ENCODE results near the gene C1QTNF7. TPM values are rescaled to one million over a fixed set of nuclear protein-coding genes. Genes with fewer than 3 reads are reported as not detected.

C1QTNF7 gene
- total RNA-seq, 3 donors from 2014 or later, result 1.3 to 13.0 (median 1.5) TPM

- Histone ChIP-seq H3K4me1 (ENCODE audit: low read depth) (no peaks in the 10 kb centered on the region), H3K4me3 (no peak overlapping the region), H3K36me3 (ENCODE audit: low read depth) (no peaks in the 10 kb centered on the region), H3K9me3 (no peaks in the 10 kb centered on the region)
- no peak for TF ChIP-seq CTCF (IDR thresholded peaks at IDR 0.05)
- intact Hi-C loops (cut with DNase I, micrococcal nuclease), result no loop called here
- ATAC-seq (no peak), DNase-seq (no peak)
These were observed 25.7 kb upstream of the C1QTNF7 start for GRCh38 chr4:15402146-15402545.

GRCh38 chr4:15402974-15403373, 24.9 kb upstream of the C1QTNF7 start:
- DNase-seq (peak in 1 of 3 donors; percentile 44), ATAC-seq (no peak)
- no peaks in the 10 kb centered on the region for H3K36me3 ChIP-seq (ENCODE audit: low read depth)
- TF ChIP-seq CTCF (IDR thresholded peaks at IDR 0.05), result no peak
- intact Hi-C loops (cut with DNase I, micrococcal nuclease), result no loop called here
- H3K9me3 ChIP-seq, result no peaks in the 10 kb centered on the region
- no peak overlapping the region for H3K4me3 ChIP-seq
- H3K4me1 ChIP-seq (ENCODE audit: low read depth), result no peaks in the 10 kb centered on the region

GRCh38 chr4:15405018-15405417, 22.8 kb upstream of the C1QTNF7 start:
- Histone ChIP-seq H3K36me3 (ENCODE audit: low read depth) (no peaks in the 10 kb centered on the region), H3K9me3 (no peaks in the 10 kb centered on the region), H3K4me3 (no peak overlapping the region), H3K4me1 (ENCODE audit: low read depth) (no peaks in the 10 kb centered on the region)
- ATAC-seq (no peak), DNase-seq (no peak)
- intact Hi-C loops (cut with DNase I, micrococcal nuclease), result no loop called here
- no peak for TF ChIP-seq CTCF (IDR thresholded peaks at IDR 0.05)

GRCh38 chr4:15410750-15411149, 17.1 kb upstream of the C1QTNF7 start:
- Histone ChIP-seq H3K4me3 (no peak overlapping the region), H3K4me1 (ENCODE audit: low read depth) (peaks cover 6% of the 10 kb centered on the region), H3K36me3 (ENCODE audit: low read depth) (no peaks in the 10 kb centered on the region), H3K9me3 (no peaks in the 10 kb centered on the region)
- ATAC-seq (peak; percentile 55), DNase-seq (peak in 1 of 3 donors; percentile 23)
- intact Hi-C loops (cut with DNase I, micrococcal nuclease), result no loop called here
- no peak for TF ChIP-seq CTCF (IDR thresholded peaks at IDR 0.05)

- Histone ChIP-seq H3K36me3 (ENCODE audit: low read depth) (no peaks in the 10 kb centered on the region), H3K4me3 (no peak overlapping the region), H3K4me1 (ENCODE audit: low read depth) (peaks cover 6% of the 10 kb centered on the region), H3K9me3 (no peaks in the 10 kb centered on the region)
- intact Hi-C loops (cut with DNase I, micrococcal nuclease), result no loop called here
- ATAC-seq (no peak), DNase-seq (no peak)
- no peak for TF ChIP-seq CTCF (IDR thresholded peaks at IDR 0.05)
These were observed 15.4 kb upstream of the C1QTNF7 start for GRCh38 chr4:15412461-15412860.

- DNase-seq, result no peak
- Histone ChIP-seq H3K36me3 (ENCODE audit: low read depth) (no peaks in the 10 kb centered on the region), H3K9me3 (no peaks in the 10 kb centered on the region), H3K4me3 (no peak overlapping the region), H3K4me1 (ENCODE audit: low read depth) (peaks cover 6% of the 10 kb centered on the region)
- intact Hi-C loops (cut with DNase I, micrococcal nuclease), result no loop called here
- ATAC-seq, result no peak
- TF ChIP-seq CTCF (IDR thresholded peaks at IDR 0.05), result no peak
These were observed 14.7 kb upstream of the C1QTNF7 start for GRCh38 chr4:15413010-15413622.
